Effector memory CD8-positive, alpha-beta T cell (primary cell): ENCODE data around the gene KSR1.
"Not testable (repeated sequence)": the region's sequence is repeated elsewhere in the genome, so short reads cannot be mapped to it uniquely, and the experiment has no call there.

Source experiments
- ATAC-seq: fragments of 150-1000 bp; cut with Tn5 transposase; replicated peaks from 2 replicates; pipeline ENCODE4 v1.10.0; 2021; ENCODE audit warnings: mild to moderate bottlenecking, moderate library complexity
- DNase-seq, 3 experiments: peaks; one replicate each; pipeline ENCODE4 v3.0.0; 2021
- H3K27ac Mint-ChIP-seq, 2 donors: one replicate each; pipeline ENCODE4 v1.8.0; 2022; ENCODE audit warnings: mild to moderate bottlenecking in 2 of 2, mixed read lengths in 2 of 2, moderate library complexity in 2 of 2
- H3K27me3 Mint-ChIP-seq, 2 donors: one replicate each; pipeline ENCODE4 v1.8.0; 2022; ENCODE audit warnings: mixed read lengths in 2 of 2
- H3K36me3 Mint-ChIP-seq: one replicate; pipeline ENCODE4 v1.8.0; 2022; ENCODE audit warnings: mild to moderate bottlenecking, moderate library complexity, mixed read lengths; ENCODE audit not compliant: insufficient read depth
- H3K4me1 Mint-ChIP-seq, 2 donors: one replicate each; pipeline ENCODE4 v1.8.0; 2022; ENCODE audit warnings: low read depth in 2 of 2, mixed read lengths in 2 of 2
- H3K4me3 Mint-ChIP-seq, 2 donors: one replicate each; pipeline ENCODE4 v1.8.0; 2022; ENCODE audit warnings: mild to moderate bottlenecking in 2 of 2, mixed read lengths in 2 of 2, moderate library complexity in 2 of 2
- H3K9me3 Mint-ChIP-seq, 2 donors: one replicate each; pipeline ENCODE4 v1.8.0; 2022; ENCODE audit warnings: mixed read lengths in 2 of 2

The KSR1 gene

DNA sequence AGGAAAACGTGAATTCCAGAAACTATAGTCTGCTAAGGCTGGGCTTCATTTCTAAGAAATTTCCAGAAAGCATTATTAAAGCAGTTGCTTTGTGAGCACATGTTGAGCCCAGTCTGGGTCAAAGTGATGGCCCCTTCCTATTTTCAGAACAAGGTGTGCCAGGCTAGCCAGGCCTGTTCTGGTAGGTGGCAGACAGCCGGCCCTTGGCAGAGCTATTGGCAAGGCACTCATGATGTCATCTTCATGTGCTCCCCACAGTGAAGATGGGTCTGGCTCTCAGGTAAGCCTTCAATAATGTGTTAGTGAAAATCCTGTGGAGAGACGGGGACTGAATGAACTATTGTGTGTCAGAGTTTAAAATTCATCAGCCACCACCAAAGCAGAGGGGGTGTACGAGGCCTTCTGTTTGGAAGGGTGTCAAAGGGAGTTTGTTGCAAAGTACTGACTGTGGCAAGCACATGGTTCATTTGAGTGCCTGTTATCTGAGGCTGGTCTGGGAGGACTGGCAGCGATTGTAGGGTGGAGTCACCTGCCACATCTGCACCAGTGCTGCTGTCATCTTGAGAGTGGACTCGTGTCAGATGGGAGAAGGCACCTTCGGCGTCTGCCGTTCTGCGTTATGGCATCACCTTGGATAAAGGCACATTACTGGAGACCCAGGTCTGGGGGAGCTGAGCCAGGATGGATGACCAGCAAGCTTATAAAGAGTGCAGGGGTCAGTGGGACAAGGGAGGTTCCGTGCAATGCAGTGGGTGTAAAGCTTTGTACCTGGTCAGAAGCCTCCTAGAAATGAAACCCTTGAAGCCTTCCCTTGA, 43.4 kb downstream of the KSR1 start:
- Mint-ChIP-seq H3K36me3 (peaks cover 10% of the 10 kb centered on the region), H3K4me3 (no peak overlapping the region), H3K27me3 (no peaks in the 10 kb centered on the region), H3K4me1 (peaks cover 20 to 21% of the 10 kb centered on the region in 2 donors), H3K9me3 (no peaks in the 10 kb centered on the region), H3K27ac (peak overlapping the region in 1 of 2 donors; percentile 73)
- DNase-seq (no peak), ATAC-seq (no peak)

DNA sequence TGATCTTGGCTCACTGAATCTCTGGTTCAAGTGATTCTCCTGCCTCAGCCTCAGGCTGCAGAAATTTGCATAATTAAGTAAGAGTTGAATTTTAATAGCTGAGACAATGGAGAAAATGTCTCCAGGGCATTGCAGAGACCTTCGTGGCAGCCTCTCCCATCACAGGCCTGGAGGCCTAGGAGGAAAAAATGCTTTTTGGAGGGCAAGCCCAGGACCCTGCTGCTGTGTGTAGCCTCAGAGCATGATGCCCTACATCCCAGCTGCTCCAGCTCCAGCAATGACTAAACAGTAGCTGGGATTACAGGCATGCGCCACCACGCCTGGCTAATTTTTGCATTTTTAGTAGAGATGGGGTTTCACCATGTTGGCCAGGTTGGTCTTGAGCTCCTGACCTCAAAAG, 45.1 kb downstream of the KSR1 start:
- not testable (repeated sequence) for H3K9me3 Mint-ChIP-seq, H3K36me3 Mint-ChIP-seq, H3K4me3 Mint-ChIP-seq, ATAC-seq, H3K27ac Mint-ChIP-seq, DNase-seq, H3K27me3 Mint-ChIP-seq
- peaks cover 23 to 26% of the 10 kb centered on the region in 2 donors for H3K4me1 Mint-ChIP-seq

DNA sequence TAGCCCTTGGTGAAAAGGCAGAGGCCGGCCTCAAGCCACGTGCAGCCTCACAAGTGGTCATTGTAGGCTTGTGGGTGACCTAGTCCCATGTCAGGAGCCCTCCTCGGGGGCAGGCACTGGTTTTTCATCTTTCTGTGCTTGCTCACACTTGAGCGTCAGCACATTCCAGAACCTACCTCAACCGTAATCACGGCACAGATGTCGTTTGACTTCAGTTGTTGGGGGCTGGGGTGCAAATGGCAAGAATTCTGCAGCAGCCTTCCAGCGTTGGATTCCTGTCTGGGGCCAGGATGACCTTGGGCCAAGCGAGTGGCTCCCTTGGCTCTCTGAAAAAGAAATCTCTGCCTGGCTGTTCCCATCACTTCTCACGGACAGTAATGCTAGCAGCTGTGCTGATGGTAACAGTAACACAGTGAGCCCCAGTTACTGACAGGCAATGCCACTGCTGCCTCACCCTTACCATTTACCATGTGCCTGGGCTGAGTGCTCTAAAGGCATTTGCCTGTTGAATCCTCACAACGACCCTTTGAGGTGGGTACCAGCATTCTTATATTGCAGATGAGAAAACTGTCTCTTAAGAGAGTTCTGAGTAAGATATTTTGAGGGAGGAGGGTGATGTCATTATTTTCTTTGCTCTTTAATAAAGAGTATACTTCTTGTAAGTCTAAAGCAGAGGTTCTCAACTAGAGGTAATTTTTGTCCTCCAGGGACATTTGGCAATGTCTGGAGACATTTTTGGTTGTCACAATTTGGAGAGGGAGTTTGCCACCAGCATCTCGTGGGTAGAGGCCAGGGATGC, 46.5 kb downstream of the KSR1 start:
- H3K27ac Mint-ChIP-seq, result no peak overlapping the region
- H3K4me1 Mint-ChIP-seq, result peaks cover 22 to 25% of the 10 kb centered on the region in 2 donors
- H3K27me3 Mint-ChIP-seq, result no peaks in the 10 kb centered on the region
- H3K36me3 Mint-ChIP-seq, result peaks cover 5% of the 10 kb centered on the region
- DNase-seq (no peak), ATAC-seq (no peak)
- H3K9me3 Mint-ChIP-seq, result no peaks in the 10 kb centered on the region
- no peak overlapping the region for H3K4me3 Mint-ChIP-seq

DNA sequence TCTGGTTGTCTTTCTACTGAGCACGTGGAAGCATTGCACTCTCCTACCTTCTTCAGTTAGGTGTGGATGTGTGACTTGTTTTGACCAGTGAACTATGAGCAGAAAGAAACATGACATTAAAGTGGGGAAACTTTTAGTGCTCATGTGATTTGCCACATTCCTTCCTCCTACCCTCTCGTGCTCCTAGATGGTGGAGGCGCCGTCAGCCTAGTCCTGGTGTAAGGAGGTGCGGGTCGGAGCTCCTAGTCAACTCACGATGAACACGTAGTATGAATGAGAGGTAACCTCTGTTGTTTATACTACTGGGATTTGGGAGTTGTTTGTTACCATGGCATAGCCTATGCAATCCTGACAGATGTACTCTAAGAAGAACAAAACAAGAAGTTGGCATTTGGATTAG, 47.4 kb downstream of the KSR1 start:
- no peak for DNase-seq
- Mint-ChIP-seq H3K9me3 (no peaks in the 10 kb centered on the region), H3K27ac (no peak overlapping the region), H3K4me3 (no peak overlapping the region), H3K27me3 (no peaks in the 10 kb centered on the region), H3K4me1 (peaks cover 22 to 25% of the 10 kb centered on the region in 2 donors), H3K36me3 (peaks cover 10% of the 10 kb centered on the region)
- ATAC-seq, result no peak

DNA sequence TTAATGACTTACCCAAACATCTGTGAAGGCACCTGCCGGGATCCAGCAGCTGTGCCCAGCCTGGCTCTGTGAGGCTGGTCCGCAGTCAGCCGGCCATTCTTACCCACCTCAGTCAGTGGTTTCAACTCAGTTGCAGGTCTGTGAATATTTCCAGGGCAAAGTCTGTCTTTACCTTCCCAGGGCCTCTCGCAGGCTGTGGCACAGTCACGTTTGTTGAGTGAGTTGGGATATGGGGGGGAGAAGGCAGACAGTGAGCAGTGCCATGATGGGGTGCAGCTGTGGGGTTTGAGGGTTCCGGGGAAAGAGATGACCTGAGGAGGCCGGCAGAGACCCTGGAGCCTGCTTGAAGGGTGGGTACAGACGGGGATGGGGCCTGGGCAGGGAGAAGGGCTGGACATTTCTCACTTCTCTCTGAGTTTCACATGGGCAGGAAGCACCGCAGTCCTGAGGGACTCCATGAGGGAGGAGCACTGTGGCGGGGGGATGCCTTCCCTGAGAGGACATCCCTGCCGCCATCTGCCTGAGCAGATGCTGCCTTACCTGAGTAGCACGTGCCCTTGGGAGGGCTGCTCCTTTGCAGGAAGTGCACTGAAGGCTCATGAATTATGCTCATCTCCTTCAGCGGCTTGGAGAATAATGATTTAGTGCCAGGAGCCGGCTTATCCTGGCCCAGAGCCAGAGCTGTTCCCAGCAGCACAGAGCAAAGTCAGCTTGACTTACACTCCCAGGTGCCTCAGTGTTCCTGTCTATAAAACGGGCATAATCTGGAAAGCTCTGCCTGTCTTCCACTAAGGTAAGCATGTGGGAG, 48.1 kb downstream of the KSR1 start:
- Mint-ChIP-seq H3K27me3 (no peaks in the 10 kb centered on the region), H3K27ac (peak overlapping the region in 1 of 2 donors; percentile 73), H3K9me3 (no peaks in the 10 kb centered on the region), H3K4me1 (peaks cover 21 to 22% of the 10 kb centered on the region in 2 donors), H3K36me3 (peaks cover 10% of the 10 kb centered on the region), H3K4me3 (no peak overlapping the region)
- no peak for DNase-seq
- no peak for ATAC-seq

DNA sequence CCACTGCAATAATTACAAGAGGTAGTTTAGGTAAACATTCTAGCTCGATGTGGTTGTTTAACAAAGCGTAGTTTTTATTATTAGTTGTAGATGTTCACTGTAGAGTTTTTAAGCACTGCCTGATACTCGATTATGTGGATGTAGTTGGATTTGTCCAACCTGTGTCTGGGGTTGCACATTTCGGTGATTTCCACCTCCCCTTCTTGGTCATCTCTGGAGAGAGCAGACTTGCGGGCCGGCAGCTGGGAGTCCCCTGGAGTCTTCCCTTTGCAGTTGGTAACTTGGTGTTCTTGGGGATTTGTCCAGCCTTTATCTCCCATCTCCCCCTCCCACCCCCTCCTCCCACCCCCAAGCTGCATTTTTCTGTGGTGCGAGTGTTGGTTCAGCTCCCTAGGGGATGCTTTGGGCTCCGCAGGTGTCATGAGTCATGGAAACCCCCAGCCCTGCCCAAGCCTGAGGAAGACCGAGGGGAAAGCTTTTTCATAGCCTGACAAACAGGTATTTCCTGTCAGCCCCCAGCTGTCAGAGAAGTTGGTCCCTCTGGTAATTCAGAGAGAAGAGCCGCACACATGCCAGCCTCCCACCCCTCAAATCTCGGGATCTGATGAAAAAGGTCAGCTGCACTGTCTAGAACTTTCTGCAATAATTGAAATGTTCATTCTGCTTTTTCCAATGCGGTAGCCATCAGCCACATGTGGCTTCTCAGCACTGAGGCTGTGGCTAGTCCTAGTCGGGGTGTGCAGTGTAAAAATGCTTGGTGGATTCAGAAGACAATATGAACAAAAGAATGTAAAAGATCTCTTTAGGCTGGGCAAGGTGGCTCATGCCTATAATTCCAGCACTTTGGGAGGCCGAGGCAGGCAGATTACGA, 50.3 kb downstream of the KSR1 start:
- Mint-ChIP-seq H3K36me3 (peaks cover 13% of the 10 kb centered on the region), H3K27ac (peak overlapping the region in 1 of 2 donors; percentile 73), H3K4me1 (peaks cover 17 to 25% of the 10 kb centered on the region in 2 donors), H3K9me3 (no peaks in the 10 kb centered on the region), H3K27me3 (no peaks in the 10 kb centered on the region), H3K4me3 (no peak overlapping the region)
- ATAC-seq (no peak), DNase-seq (no peak)

DNA sequence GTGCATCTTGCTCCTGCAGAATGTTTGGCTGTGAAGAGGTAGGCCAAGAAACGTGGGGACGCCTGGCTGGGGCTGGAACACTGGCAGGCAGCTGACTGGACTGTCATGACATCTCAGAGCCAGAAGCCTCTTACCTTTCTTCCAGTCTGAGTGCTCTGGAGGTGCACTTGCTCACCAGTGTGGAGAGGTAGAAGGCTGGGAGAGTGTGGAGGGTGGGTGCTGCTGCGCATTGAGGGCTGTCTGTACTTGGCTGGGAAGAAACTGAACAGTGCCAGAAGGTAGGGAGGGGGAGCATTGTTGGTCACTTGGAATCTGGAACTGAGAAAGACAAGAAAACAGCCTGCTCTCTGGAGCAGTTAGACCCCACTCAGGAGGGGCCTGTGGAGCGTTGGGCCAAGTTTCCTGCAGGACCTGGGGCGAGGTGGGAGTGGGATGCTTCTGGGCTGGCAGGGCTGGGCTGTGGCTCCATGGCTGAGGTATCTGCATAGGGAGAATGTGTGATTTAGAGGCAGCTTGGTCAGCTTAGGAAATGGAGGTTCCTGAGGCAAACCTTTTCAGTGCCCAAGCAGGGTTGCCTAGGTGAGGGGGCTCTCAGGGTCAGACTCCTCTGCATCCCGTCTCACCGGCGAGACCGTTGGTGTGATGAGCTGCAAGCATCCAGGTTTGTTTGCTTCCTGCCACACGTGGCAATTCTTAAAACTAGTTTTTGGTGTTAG, 55.1 kb downstream of the KSR1 start:
- Mint-ChIP-seq H3K36me3 (peaks cover 9% of the 10 kb centered on the region), H3K4me3 (no peak overlapping the region), H3K4me1 (peaks cover 20 to 25% of the 10 kb centered on the region in 2 donors), H3K9me3 (no peaks in the 10 kb centered on the region), H3K27ac (no peak overlapping the region), H3K27me3 (no peaks in the 10 kb centered on the region)
- ATAC-seq (no peak), DNase-seq (no peak)

DNA sequence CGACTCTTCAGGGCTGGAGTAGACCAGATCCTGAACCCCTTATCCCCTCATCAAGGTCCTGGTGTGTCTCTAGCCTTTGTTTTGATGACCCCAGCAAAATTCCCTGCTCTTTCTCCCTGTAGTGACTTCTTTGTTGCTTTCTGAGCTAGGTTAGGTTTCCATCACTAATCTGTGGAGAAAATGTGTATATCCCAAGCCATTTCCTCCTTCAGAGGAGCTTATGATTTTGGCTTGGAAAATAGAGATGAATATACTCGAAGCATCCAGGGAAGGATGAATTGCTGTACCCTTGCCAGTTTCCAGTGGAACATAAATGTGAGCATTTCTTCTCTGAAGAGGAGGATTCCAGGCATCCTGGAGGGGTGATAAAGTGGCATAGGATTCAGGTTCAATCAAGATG, 55.8 kb downstream of the KSR1 start:
- Mint-ChIP-seq H3K27me3 (no peaks in the 10 kb centered on the region), H3K4me1 (peaks cover 18 to 22% of the 10 kb centered on the region in 2 donors), H3K36me3 (peaks cover 9% of the 10 kb centered on the region), H3K27ac (no peak overlapping the region), H3K9me3 (no peaks in the 10 kb centered on the region), H3K4me3 (no peak overlapping the region)
- no peak for DNase-seq
- ATAC-seq, result no peak

DNA sequence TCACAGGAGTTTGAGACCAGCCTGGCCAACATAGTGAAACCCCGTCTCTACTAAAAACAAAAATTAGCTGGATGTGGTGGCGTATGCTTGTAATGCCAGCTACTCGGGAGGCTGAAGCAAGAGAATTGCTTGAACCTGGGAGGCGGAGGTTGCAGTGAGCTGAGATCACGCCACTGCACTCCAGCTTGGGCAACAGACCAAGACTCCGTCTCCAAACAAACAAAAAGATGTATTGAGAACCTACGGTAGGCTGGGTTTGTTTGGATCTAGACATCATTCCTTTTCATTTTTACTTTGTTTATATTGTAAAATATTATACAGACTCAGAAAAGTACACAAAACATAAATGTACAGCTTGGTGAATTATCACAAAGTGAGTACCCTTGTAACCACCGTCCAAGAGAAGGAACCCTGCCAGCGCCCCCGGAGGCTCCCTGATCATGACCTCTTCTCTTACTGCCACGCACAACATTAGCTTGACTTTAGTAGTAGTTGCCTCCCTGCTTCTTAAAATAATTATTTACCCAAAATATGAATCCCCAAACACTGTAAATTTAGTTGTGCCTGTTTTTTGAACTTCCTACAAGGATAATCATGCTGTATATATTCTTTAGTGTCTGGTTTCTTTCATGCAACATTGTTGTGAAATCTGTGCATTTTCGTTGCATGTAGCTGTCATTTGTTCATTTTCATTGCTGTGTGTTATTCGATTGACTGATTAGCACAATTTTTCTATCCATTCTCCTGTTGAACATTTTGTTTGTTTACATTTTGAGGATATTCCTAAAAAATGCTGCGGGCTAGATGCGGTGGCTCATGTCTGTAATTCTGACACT, 56.5 kb downstream of the KSR1 start:
- no peak for DNase-seq
- Mint-ChIP-seq H3K4me1 (peaks cover 20 to 22% of the 10 kb centered on the region in 2 donors), H3K27ac (no peak overlapping the region), H3K27me3 (no peaks in the 10 kb centered on the region), H3K4me3 (no peak overlapping the region), H3K9me3 (no peaks in the 10 kb centered on the region), H3K36me3 (peaks cover 9% of the 10 kb centered on the region)
- no peak for ATAC-seq

DNA sequence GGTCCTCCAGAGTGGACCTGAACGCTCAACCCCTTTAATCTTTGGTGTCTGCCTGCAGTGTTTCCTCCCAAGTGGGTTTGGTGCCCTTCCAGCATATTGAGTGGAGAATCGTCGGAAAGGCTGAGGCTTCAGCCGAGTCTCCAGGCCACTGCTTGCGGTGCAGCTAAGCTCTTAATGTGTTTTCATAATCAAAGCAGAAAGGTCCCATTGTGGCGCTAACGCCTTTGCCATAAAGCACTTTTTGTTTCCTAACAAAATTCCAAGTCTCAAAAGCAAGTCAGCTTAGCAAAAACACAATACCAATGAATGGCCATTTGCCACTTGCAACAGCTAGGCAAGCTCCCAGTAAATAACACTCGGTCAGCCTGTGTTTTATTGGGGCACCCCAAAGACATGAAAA, 57.6 kb downstream of the KSR1 start:
- Mint-ChIP-seq H3K27ac (no peak overlapping the region), H3K27me3 (no peaks in the 10 kb centered on the region), H3K36me3 (peaks cover 4% of the 10 kb centered on the region), H3K9me3 (no peaks in the 10 kb centered on the region), H3K4me1 (peaks cover 26% of the 10 kb centered on the region in 2 donors), H3K4me3 (no peak overlapping the region)
- ATAC-seq (no peak), DNase-seq (no peak)

DNA sequence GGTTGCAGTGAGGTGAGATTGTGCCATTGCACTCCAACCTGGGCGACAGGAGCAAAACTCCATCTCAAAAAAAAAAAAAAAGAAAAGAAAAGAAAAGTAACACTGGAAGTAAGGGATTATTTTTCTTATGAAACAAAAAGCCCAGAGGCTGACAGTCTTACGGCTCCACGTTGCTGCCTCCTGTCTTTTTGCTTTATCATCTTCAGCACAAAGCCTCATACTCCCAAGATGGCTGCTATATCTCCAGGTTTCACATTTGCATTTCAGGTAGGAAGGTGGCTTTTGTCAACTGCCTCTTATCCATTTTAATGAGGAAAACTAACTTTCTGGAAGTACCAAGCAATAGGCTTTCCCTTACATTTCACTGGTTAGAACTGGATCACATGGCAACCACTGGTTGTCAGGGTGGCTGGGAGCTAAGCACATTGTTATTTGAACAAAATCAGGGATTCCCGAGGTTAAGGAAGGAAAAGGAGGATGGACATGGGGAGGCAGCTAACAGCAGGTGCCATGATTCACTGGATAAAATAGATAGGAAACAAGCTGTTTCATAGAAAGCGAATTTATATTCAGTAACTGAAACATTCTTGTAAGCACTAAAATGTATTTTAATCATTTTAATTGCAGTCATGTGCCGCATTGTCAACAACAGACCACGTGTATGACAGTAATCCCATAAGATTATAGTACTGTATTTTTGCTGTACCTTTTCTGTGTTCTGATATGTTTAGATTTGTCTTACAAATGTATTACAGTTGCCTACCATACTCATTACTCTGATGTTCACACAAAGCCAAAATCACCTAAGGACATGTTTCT, 58.6 kb downstream of the KSR1 start:
- H3K9me3 Mint-ChIP-seq, result no peaks in the 10 kb centered on the region
- ATAC-seq (no peak), DNase-seq (no peak)
- peaks cover 4% of the 10 kb centered on the region for H3K36me3 Mint-ChIP-seq
- H3K27ac Mint-ChIP-seq, result no peak overlapping the region
- H3K27me3 Mint-ChIP-seq, result no peaks in the 10 kb centered on the region
- peaks cover 31 to 32% of the 10 kb centered on the region in 2 donors for H3K4me1 Mint-ChIP-seq
- H3K4me3 Mint-ChIP-seq, result no peak overlapping the region
